Muscle layer of duodenum (tissue), 2 donors: ENCODE measurements around the gene GRIP1.

Experiments used
- H3K27ac ChIP-seq: one replicate; pipeline ENCODE4 v1.7.0; 2013; ENCODE audit warnings: mild to moderate bottlenecking, low read length
- H3K27me3 ChIP-seq: one replicate; pipeline ENCODE4 v1.7.0; 2013; ENCODE audit warnings: low read depth, mild to moderate bottlenecking, control low read depth, low read length
- H3K36me3 ChIP-seq, 2 donors: one replicate each; pipeline ENCODE4 v1.7.0; 2013; ENCODE audit warnings: low read length in 2 of 2, control low read depth in 1 of 2, mild to moderate bottlenecking in 1 of 2; ENCODE audit not compliant: insufficient read depth in 2 of 2, control insufficient read depth in 1 of 2
- H3K4me1 ChIP-seq, 2 donors: one replicate each; pipeline ENCODE4 v1.7.0; 2013; ENCODE audit warnings: low read length in 2 of 2, mild to moderate bottlenecking in 2 of 2, control low read depth in 1 of 2, moderate library complexity in 1 of 2; ENCODE audit not compliant: insufficient read depth in 2 of 2, control insufficient read depth in 1 of 2
- H3K4me3 ChIP-seq, 2 donors: one replicate each; pipeline ENCODE4 v1.7.0; 2013; ENCODE audit warnings: low read length in 2 of 2, low read depth in 1 of 2, mild to moderate bottlenecking in 1 of 2
- H3K9me3 ChIP-seq, 2 donors: one replicate each; pipeline ENCODE4 v1.7.0; 2013; ENCODE audit warnings: low read length in 2 of 2, control low read depth in 1 of 2, mild to moderate bottlenecking in 1 of 2; ENCODE audit not compliant: control insufficient read depth in 1 of 2
- donor health status: healthy.

The GRIP1 gene

DNA sequence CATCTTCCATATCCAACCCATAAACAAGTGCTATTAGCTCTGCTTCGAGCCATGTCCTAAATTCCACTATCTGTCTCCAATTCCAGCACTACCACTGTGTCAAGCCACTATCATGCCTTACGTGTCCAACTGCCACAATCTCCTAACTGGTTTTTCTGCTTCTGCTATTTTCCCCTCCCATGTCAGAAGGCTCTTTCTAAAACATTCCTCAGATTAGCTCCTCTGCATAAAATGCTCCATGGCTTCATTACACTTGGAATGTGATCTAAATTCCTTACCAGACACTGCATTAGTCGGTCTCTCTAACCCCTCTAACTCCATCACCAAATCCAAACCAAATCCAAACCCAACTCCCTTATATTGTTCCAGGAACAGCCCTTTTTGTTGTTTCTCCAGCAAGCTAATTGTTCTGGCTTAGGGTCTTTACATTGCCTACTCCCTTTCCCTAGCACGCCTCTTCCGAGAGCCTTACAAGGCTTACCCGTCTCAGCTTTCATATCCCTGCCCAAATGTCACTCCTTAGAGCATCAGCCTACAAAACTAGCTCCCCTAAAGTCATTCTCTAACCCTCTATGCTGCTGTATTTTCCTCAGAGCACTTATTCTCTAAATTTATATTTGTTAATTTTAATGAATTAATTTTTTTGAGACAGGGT, 236.8 kb downstream of the GRIP1 start:
- no peaks in the 10 kb centered on the region for H3K27me3 ChIP-seq
- H3K36me3 ChIP-seq = peaks cover 0 to 4% of the 10 kb centered on the region in 2 donors
- H3K4me1 ChIP-seq = no peaks in the 10 kb centered on the region
- no peak overlapping the region for H3K27ac ChIP-seq
- no peaks in the 10 kb centered on the region for H3K9me3 ChIP-seq
- no peak overlapping the region for H3K4me3 ChIP-seq

DNA sequence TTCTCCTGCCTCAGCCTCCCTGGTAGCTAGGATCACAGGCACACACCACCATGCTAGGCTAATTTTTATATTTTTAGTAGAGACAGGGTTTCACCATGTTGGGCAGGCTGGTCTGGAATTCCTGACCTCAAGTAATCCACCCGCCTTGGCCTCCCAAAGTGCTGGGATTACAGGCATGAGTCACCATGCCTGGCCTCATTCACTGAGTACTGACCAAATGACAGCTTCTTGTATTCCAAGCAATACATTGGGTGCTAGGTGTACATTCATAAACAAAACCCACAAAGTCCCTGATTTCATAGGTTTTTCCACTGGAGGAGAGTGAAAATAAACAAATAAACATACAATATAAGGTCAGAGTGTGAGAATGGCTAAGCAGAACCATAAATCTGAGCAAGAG, 240.3 kb downstream of the GRIP1 start:
- H3K4me1 ChIP-seq = no peaks in the 10 kb centered on the region
- H3K27me3 ChIP-seq = no peaks in the 10 kb centered on the region
- H3K36me3 ChIP-seq = no peaks in the 10 kb centered on the region
- H3K9me3 ChIP-seq = no peaks in the 10 kb centered on the region
- no peak overlapping the region for H3K4me3 ChIP-seq
- no peak overlapping the region for H3K27ac ChIP-seq

DNA sequence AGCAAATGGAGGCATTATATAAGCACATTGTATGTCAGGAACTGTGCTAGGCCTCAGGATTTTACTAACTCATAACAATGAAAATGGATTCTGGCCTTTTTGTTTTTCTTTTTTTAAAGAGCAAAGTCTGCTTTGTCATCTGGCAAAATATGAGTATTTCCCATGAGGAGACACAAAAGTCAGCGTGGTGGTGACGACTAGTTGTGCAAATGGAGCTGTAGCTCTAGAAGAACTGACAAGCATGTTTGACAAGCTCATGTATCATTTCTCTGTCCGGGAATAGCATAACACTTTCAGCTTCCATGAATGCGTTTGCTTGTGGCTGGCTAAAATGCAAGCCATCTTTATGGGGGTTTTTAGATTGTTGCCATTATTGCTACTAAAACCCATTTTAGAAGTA, 248.8 kb downstream of the GRIP1 start:
- H3K4me3 ChIP-seq = no peak overlapping the region
- no peaks in the 10 kb centered on the region for H3K9me3 ChIP-seq
- no peaks in the 10 kb centered on the region for H3K36me3 ChIP-seq
- H3K27me3 ChIP-seq = no peaks in the 10 kb centered on the region
- H3K27ac ChIP-seq = no peak overlapping the region
- no peaks in the 10 kb centered on the region for H3K4me1 ChIP-seq

DNA sequence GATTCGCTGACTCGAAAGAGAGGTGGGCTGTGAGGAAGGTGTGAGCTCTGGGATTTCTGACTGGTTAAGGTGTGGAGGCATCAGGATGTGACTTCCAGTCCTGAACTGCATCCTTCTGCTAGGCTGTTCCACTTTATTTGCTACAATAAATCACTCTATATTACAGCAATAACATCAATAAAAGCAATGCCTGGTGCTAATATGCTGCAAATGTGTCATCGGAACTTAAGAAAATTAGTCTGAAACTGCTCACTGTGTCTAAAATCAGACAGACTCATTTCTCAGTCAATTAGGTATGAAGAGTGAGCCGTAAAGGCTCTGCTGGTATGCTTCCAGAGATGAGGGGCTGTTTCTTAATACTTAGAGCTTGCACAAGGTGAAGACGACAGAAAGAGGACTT, 250.0 kb downstream of the GRIP1 start:
- H3K4me3 ChIP-seq = no peak overlapping the region
- no peaks in the 10 kb centered on the region for H3K4me1 ChIP-seq
- H3K27me3 ChIP-seq = no peaks in the 10 kb centered on the region
- H3K27ac ChIP-seq = no peak overlapping the region
- no peaks in the 10 kb centered on the region for H3K9me3 ChIP-seq
- no peaks in the 10 kb centered on the region for H3K36me3 ChIP-seq

DNA sequence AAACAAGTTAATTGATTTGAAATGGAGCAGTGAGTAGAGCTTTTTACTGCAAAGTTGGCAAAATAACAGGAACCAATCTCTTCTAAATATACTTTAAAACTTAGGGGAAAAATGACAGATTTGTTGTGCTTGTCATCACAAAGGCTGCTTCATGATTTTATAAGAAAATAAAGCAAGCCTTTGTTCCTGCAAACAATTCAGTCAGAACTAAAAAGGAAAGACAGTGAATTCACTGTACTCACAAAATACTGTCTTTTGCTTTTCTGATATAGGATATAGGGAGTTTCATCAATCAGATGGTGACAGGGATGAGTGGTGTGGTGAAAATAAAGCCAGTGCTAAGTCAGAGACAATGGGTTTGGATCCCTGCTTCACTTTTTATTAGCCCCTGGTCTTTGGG, 250.6 kb downstream of the GRIP1 start:
- Histone ChIP-seq H3K4me3 (no peak overlapping the region), H3K27me3 (no peaks in the 10 kb centered on the region), H3K27ac (no peak overlapping the region), H3K9me3 (no peaks in the 10 kb centered on the region), H3K36me3 (no peaks in the 10 kb centered on the region), H3K4me1 (no peaks in the 10 kb centered on the region)

DNA sequence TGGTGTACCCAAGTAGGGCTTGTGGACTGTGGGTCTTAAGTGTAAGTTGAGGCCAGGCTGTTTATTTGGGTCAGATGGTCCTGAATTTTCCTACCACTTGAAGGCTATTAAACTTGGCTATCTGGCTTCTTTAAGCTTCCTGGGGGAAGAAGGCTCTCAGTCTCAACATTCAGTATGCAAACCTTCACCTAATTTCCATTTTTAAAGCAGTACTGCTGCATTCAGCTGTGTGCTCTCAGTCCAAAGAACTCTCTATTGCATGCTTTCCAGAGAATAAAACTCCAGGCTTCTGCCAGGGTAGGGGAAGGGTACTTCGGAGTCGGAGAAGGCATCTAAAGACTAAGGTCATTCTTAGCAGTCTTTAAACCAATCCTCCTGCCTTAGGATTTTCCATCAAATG, 252.2 kb downstream of the GRIP1 start:
- Histone ChIP-seq H3K27ac (no peak overlapping the region), H3K4me3 (no peak overlapping the region), H3K27me3 (no peaks in the 10 kb centered on the region), H3K4me1 (no peaks in the 10 kb centered on the region), H3K9me3 (no peaks in the 10 kb centered on the region), H3K36me3 (no peaks in the 10 kb centered on the region)

DNA sequence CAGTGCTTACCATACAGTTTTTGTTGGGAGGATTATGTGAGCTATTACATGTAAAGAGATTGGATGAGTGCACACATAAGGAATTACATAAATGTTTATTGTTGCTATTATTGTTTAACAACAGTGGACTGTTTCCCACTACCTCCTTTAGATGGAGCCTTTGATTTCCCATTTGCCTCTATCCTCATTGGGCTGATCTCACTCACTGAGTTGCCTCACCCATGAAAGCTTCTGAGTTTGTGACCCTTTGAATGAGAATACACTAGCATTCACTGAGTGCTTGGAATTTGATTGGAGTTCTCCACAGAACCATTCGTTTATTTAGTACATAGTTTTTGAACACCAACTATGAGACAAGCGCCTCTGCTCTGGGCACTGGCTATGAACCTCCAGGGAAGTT, 255.6 kb downstream of the GRIP1 start:
- H3K4me3 ChIP-seq = no peak overlapping the region
- H3K4me1 ChIP-seq = no peaks in the 10 kb centered on the region
- H3K36me3 ChIP-seq = no peaks in the 10 kb centered on the region
- H3K27ac ChIP-seq = no peak overlapping the region
- no peaks in the 10 kb centered on the region for H3K9me3 ChIP-seq
- no peaks in the 10 kb centered on the region for H3K27me3 ChIP-seq

DNA sequence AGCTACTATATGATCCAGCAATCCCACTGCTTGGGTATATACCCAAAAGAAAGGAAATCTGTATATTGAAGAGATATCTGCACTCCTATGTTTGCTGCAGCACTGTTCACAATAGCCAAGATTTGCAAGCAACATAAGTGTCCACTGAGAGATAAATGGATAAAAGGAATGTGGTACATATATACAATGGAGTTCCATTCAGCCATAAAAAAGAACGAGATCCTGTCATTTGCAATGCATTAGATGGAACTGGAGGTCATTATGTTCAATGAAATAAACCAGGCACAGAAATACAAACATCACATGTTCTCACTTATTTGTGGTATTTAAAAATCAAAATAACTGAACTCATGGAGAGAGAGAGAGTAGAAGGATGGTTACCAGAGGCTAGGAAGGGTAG, 260.0 kb downstream of the GRIP1 start:
- Histone ChIP-seq H3K4me3 (no peak overlapping the region), H3K27me3 (no peaks in the 10 kb centered on the region), H3K9me3 (no peaks in the 10 kb centered on the region), H3K4me1 (no peaks in the 10 kb centered on the region), H3K36me3 (no peaks in the 10 kb centered on the region), H3K27ac (no peak overlapping the region)

DNA sequence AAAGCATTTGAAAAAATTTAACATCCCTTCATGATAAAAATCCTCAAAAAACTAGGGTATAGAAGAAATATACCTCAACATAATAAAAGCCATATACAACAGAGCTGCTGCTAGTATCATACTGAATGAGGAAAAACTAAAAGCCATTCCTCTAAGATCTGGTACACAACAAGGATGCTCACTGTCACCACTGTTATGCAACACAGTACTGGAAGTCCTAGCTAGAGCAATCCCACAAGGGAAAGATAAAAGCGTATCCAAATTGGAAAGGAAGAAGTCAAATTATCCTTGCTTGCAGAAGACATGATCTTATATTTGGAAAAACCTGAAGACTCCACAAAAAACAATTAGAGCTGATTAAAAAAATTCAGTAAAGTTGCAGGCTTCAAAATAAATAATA, 261.7 kb downstream of the GRIP1 start:
- no peak overlapping the region for H3K27ac ChIP-seq
- no peaks in the 10 kb centered on the region for H3K36me3 ChIP-seq
- no peaks in the 10 kb centered on the region for H3K9me3 ChIP-seq
- H3K4me3 ChIP-seq = no peak overlapping the region
- H3K4me1 ChIP-seq = no peaks in the 10 kb centered on the region
- H3K27me3 ChIP-seq = no peaks in the 10 kb centered on the region

DNA sequence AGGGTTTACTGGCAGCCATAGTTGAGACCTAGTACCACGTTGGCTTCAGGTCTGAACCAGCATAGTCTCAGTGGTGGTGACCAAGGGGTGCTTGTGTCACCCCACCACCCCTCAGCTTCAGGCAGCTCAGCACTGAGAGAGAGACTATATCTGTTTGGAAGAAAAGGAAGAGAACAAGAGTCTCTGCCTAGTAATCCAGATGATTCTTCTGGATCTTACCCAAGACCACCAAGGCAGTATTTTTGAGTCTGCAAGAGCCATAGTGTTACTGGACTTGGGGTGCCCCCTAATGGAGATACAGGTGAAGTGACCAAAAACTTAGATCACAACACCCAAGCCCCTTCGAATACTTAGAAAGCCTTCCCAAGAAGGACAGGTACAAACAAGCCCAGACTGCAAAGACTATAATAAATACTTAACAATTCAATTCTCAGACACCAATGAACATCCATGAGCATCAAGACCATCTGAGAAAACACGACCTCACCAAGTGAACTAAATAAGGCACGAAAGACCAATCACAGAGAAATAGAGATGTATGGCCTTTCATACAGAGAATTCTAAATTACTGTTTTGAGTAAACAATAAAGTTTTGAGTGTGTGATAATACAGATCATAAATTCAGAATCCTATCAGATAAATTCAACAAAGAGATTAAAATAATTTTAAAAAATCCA, 269.5 kb downstream of the GRIP1 start:
- no peak overlapping the region for H3K4me3 ChIP-seq
- H3K9me3 ChIP-seq = no peaks in the 10 kb centered on the region
- no peaks in the 10 kb centered on the region for H3K36me3 ChIP-seq
- H3K27ac ChIP-seq = no peak overlapping the region
- H3K27me3 ChIP-seq = no peaks in the 10 kb centered on the region
- H3K4me1 ChIP-seq = peaks cover 0 to 5% of the 10 kb centered on the region in 2 donors

DNA sequence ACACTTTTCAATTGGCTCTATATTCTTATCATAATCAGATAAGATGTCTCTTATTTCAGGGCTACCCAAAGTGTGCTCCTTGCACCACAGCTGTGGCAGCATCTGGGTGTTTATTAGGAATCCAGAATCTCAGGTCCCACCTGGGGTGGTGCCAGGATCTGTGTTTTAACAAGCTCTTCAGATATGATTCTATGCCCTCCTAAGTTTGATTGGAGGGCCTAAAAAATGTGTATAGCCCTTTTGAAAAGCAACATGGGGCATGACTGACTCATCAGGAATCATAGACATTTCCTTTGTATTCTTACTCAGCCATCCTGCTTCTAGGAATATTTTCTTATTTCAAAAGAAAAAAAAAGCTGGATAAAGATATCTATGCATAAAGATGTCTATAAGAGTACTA, 273.5 kb downstream of the GRIP1 start:
- Histone ChIP-seq H3K4me3 (no peak overlapping the region), H3K36me3 (no peaks in the 10 kb centered on the region), H3K27me3 (no peaks in the 10 kb centered on the region), H3K4me1 (peaks cover 0 to 9% of the 10 kb centered on the region in 2 donors), H3K9me3 (no peaks in the 10 kb centered on the region), H3K27ac (no peak overlapping the region)

DNA sequence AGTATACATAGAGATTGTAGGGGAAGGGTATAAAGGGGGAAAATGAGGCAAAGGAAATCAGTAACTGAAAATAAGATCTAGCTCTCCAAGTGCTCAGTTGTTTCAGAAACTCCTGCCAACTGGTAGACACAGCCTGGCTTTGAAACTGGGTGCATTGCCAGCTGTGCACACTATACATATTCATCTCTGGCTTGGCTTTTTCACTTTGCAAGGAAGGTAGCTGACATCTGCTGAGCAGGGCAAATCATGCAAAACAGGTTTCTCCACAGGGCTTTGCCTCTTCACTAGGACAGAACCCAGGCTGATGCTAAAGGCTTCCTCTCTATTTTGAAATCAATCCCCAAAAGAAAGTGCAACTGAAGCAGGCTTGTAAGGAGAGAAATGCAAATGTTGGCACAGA, 275.1 kb downstream of the GRIP1 start:
- Histone ChIP-seq H3K9me3 (no peaks in the 10 kb centered on the region), H3K27ac (no peak overlapping the region), H3K27me3 (no peaks in the 10 kb centered on the region), H3K4me1 (peaks cover 3 to 20% of the 10 kb centered on the region in 2 donors), H3K4me3 (no peak overlapping the region), H3K36me3 (no peaks in the 10 kb centered on the region)
